Measurements from ENCODE around the gene PTPN2.
"Not testable (repeated sequence)": the region's sequence is repeated elsewhere in the genome, so short reads cannot be mapped to it uniquely, and the experiment has no call there.

Gene PTPN2

GRCh38 chr18:12882453-12883371, 1.3 kb downstream of the PTPN2 start:
- Mint-ChIP-seq H3K27me3 (no peaks in the 10 kb centered on the region), H3K9me3 (no peaks in the 10 kb centered on the region), H3K27ac (peak overlapping the region; percentile 98), H3K4me1 (peaks cover 51% of the 10 kb centered on the region), H3K36me3 (peaks cover 2% of the 10 kb centered on the region), H3K4me3 (peak overlapping the region; percentile 86)
- no peak for DNase-seq (ENCODE audit: low spot score in 2 of 2)
- ATAC-seq (ENCODE audit: low read depth), result no peak

GRCh38 chr18:12880541-12880910, 3.5 kb downstream of the PTPN2 start:
- DNase-seq (ENCODE audit: low spot score in 2 of 2), result no peak
- Mint-ChIP-seq H3K27me3 (no peaks in the 10 kb centered on the region), H3K4me1 (peaks cover 61% of the 10 kb centered on the region), H3K9me3 (no peaks in the 10 kb centered on the region), H3K36me3 (peaks cover 4% of the 10 kb centered on the region), H3K27ac (peak overlapping the region; percentile 71), H3K4me3 (peak overlapping the region; percentile 84)
- no peak for ATAC-seq (ENCODE audit: low read depth)

GRCh38 chr18:12879840-12880540, 4.0 kb downstream of the PTPN2 start:
- no peak for ATAC-seq (ENCODE audit: low read depth)
- peaks cover 5% of the 10 kb centered on the region for H3K36me3 Mint-ChIP-seq
- H3K27me3 Mint-ChIP-seq, result no peaks in the 10 kb centered on the region
- peak overlapping the region; percentile 71 for H3K27ac Mint-ChIP-seq
- H3K9me3 Mint-ChIP-seq, result no peaks in the 10 kb centered on the region
- peak overlapping the region; percentile 84 for H3K4me3 Mint-ChIP-seq
- peaks cover 60% of the 10 kb centered on the region for H3K4me1 Mint-ChIP-seq
- no peak for DNase-seq (ENCODE audit: low spot score in 2 of 2)

GRCh38 chr18:12874992-12875391, 9.0 kb downstream of the PTPN2 start:
- not testable (repeated sequence) for H3K36me3 Mint-ChIP-seq; H3K9me3 Mint-ChIP-seq; H3K27me3 Mint-ChIP-seq; H3K27ac Mint-ChIP-seq; ATAC-seq (ENCODE audit: low read depth); DNase-seq (ENCODE audit: low spot score in 2 of 2); H3K4me3 Mint-ChIP-seq
- peaks cover 35% of the 10 kb centered on the region for H3K4me1 Mint-ChIP-seq

- not testable (repeated sequence) for ATAC-seq (ENCODE audit: low read depth); H3K27ac Mint-ChIP-seq; H3K36me3 Mint-ChIP-seq; DNase-seq (ENCODE audit: low spot score in 2 of 2); H3K9me3 Mint-ChIP-seq; H3K4me3 Mint-ChIP-seq; H3K27me3 Mint-ChIP-seq
- H3K4me1 Mint-ChIP-seq, result peaks cover 30% of the 10 kb centered on the region
Observed at GRCh38 chr18:12873961-12874567, 10.0 kb downstream of the PTPN2 start.

GRCh38 chr18:12872408-12872807, 11.6 kb downstream of the PTPN2 start:
- H3K27ac Mint-ChIP-seq, result no peak overlapping the region
- no peaks in the 10 kb centered on the region for H3K27me3 Mint-ChIP-seq
- no peaks in the 10 kb centered on the region for H3K9me3 Mint-ChIP-seq
- peaks cover 29% of the 10 kb centered on the region for H3K4me1 Mint-ChIP-seq
- no peak for ATAC-seq (ENCODE audit: low read depth)
- H3K36me3 Mint-ChIP-seq, result peaks cover 8% of the 10 kb centered on the region
- no peak for DNase-seq (ENCODE audit: low spot score in 2 of 2)
- no peak overlapping the region for H3K4me3 Mint-ChIP-seq

- H3K27me3 Mint-ChIP-seq, result no peaks in the 10 kb centered on the region
- no peak overlapping the region for H3K4me3 Mint-ChIP-seq
- H3K9me3 Mint-ChIP-seq, result no peaks in the 10 kb centered on the region
- DNase-seq (ENCODE audit: low spot score in 2 of 2) (no peak), ATAC-seq (ENCODE audit: low read depth) (no peak)
- H3K4me1 Mint-ChIP-seq, result peaks cover 16% of the 10 kb centered on the region
- H3K27ac Mint-ChIP-seq, result no peak overlapping the region
- H3K36me3 Mint-ChIP-seq, result peaks cover 5% of the 10 kb centered on the region
Observed at GRCh38 chr18:12868576-12868975, 15.5 kb downstream of the PTPN2 start.

- no peak for DNase-seq (ENCODE audit: low spot score in 2 of 2)
Observed at GRCh38 chr18:12867441-12868123, 16.5 kb downstream of the PTPN2 start.

GRCh38 chr18:12863687-12864216, 20.3 kb downstream of the PTPN2 start:
- H3K27ac Mint-ChIP-seq, result no peak overlapping the region
- peaks cover 7% of the 10 kb centered on the region for H3K36me3 Mint-ChIP-seq
- no peak overlapping the region for H3K4me3 Mint-ChIP-seq
- ATAC-seq (ENCODE audit: low read depth), result no peak
- H3K9me3 Mint-ChIP-seq, result no peaks in the 10 kb centered on the region
- H3K4me1 Mint-ChIP-seq, result peaks cover 33% of the 10 kb centered on the region
- DNase-seq (ENCODE audit: low spot score in 2 of 2), result no peak
- no peaks in the 10 kb centered on the region for H3K27me3 Mint-ChIP-seq

More at GRCh38 chr18:12867441-12868123, 16.5 kb downstream of the PTPN2 start:
- Mint-ChIP-seq H3K36me3 (peaks cover 5% of the 10 kb centered on the region), H3K4me3 (no peak overlapping the region), H3K27ac (peak overlapping the region; percentile 14), H3K4me1 (peaks cover 24% of the 10 kb centered on the region), H3K9me3 (no peaks in the 10 kb centered on the region), H3K27me3 (no peaks in the 10 kb centered on the region)
- no peak for ATAC-seq (ENCODE audit: low read depth)

- Mint-ChIP-seq H3K27ac (no peak overlapping the region), H3K4me3 (peak overlapping the region; percentile 22), H3K27me3 (no peaks in the 10 kb centered on the region), H3K4me1 (peaks cover 36% of the 10 kb centered on the region), H3K36me3 (peaks cover 11% of the 10 kb centered on the region), H3K9me3 (no peaks in the 10 kb centered on the region)
- ATAC-seq (ENCODE audit: low read depth) (no peak), DNase-seq (ENCODE audit: low spot score in 2 of 2) (no peak)
Observed at GRCh38 chr18:12862874-12863482, 21.1 kb downstream of the PTPN2 start.

GRCh38 chr18:12862467-12862866, 21.6 kb downstream of the PTPN2 start:
- H3K27me3 Mint-ChIP-seq, result no peaks in the 10 kb centered on the region
- DNase-seq (ENCODE audit: low spot score in 2 of 2), result no peak
- H3K4me3 Mint-ChIP-seq, result no peak overlapping the region
- H3K27ac Mint-ChIP-seq, result no peak overlapping the region
- H3K36me3 Mint-ChIP-seq, result peaks cover 8% of the 10 kb centered on the region
- no peak for ATAC-seq (ENCODE audit: low read depth)
- peaks cover 32% of the 10 kb centered on the region for H3K4me1 Mint-ChIP-seq
- H3K9me3 Mint-ChIP-seq, result no peaks in the 10 kb centered on the region

- Mint-ChIP-seq H3K36me3 (peaks cover 8% of the 10 kb centered on the region), H3K9me3 (no peaks in the 10 kb centered on the region), H3K27ac (peak overlapping the region; percentile 38), H3K27me3 (no peaks in the 10 kb centered on the region), H3K4me3 (peak overlapping the region; percentile 50), H3K4me1 (peaks cover 32% of the 10 kb centered on the region)
- peak; percentile 55 for ATAC-seq (ENCODE audit: low read depth)
- DNase-seq (ENCODE audit: low spot score in 2 of 2), result no peak
Observed at GRCh38 chr18:12861637-12862036, 22.4 kb downstream of the PTPN2 start.

- Mint-ChIP-seq H3K27ac (no peak overlapping the region), H3K27me3 (no peaks in the 10 kb centered on the region)
- no peak for ATAC-seq (ENCODE audit: low read depth)
Observed at GRCh38 chr18:12860530-12860929, 23.5 kb downstream of the PTPN2 start.

More at GRCh38 chr18:12860530-12860929, 23.5 kb downstream of the PTPN2 start:
- Mint-ChIP-seq H3K9me3 (no peaks in the 10 kb centered on the region), H3K36me3 (peaks cover 13% of the 10 kb centered on the region), H3K4me3 (no peak overlapping the region), H3K4me1 (peaks cover 35% of the 10 kb centered on the region)
- no peak for DNase-seq (ENCODE audit: low spot score in 2 of 2)
